H9 (cell line): Measurements from ENCODE around the gene REEP1. TPM values are rescaled to one million over a fixed set of nuclear protein-coding genes. Genes with fewer than 3 reads are reported as not detected.

Experiments
- DNase-seq: peaks from one replicate; pipeline ENCODE4 v3.0.0-alpha.2; 2017
- H2AFZ ChIP-seq: one replicate; pipeline ENCODE4 v1.6.1; 2013; ENCODE audit warnings: mild to moderate bottlenecking, low read length, control low read depth, moderate library complexity
- H2AK5ac ChIP-seq: 2 replicates; pipeline ENCODE4 v1.6.1; 2013; ENCODE audit warnings: low read length, control low read depth, mixed read lengths; ENCODE audit not compliant: insufficient read length
- H2BK120ac ChIP-seq: one replicate; pipeline ENCODE4 v1.6.1; 2013; ENCODE audit warnings: low read depth, mild to moderate bottlenecking, low read length, control low read depth, inconsistent platforms; ENCODE audit not compliant: poor library complexity, severe bottlenecking
- H2BK12ac ChIP-seq: 2 replicates; pipeline ENCODE4 v1.6.1; 2013; ENCODE audit warnings: low read length, control low read depth, mixed read lengths, low read depth; ENCODE audit not compliant: insufficient read length
- H2BK15ac ChIP-seq: 2 replicates; pipeline ENCODE4 v1.6.1; 2013; ENCODE audit warnings: low read depth, low read length, control low read depth
- H2BK20ac ChIP-seq: one replicate; pipeline ENCODE4 v1.6.1; 2013; ENCODE audit warnings: low read depth, mild to moderate bottlenecking, low read length, control low read depth, inconsistent platforms; ENCODE audit not compliant: poor library complexity, severe bottlenecking
- H2BK5ac ChIP-seq: 2 replicates; pipeline ENCODE4 v1.6.1; 2013; ENCODE audit warnings: low read length, control low read depth, mixed read lengths; ENCODE audit not compliant: insufficient read length
- H3K14ac ChIP-seq: 2 replicates; pipeline ENCODE4 v1.6.1; 2013; ENCODE audit warnings: low read length, control low read depth; ENCODE audit not compliant: insufficient read depth
- H3K18ac ChIP-seq: 2 replicates; pipeline ENCODE4 v1.6.1; 2013; ENCODE audit warnings: low read depth, mild to moderate bottlenecking, mixed read lengths, low read length, control low read depth; ENCODE audit not compliant: insufficient read length
- H3K23ac ChIP-seq: 2 replicates; pipeline ENCODE4 v1.6.1; 2013; ENCODE audit warnings: low read length, control low read depth, mixed read lengths, low read depth; ENCODE audit not compliant: insufficient read length
- H3K23me2 ChIP-seq: 2 replicates; pipeline ENCODE4 v1.6.1; 2013; ENCODE audit warnings: low read depth, mild to moderate bottlenecking, mixed read lengths, low read length, control low read depth; ENCODE audit not compliant: insufficient read length, poor library complexity, severe bottlenecking
- H3K27ac ChIP-seq: 2 replicates; pipeline ENCODE4 v1.5.1; 2013; ENCODE audit warnings: low read length, control low read depth, mixed read lengths, low read depth; ENCODE audit not compliant: insufficient read length
- H3K27me3 ChIP-seq: 2 replicates; pipeline ENCODE4 v1.6.1; 2013; ENCODE audit warnings: low read length, control low read depth, inconsistent platforms; ENCODE audit not compliant: insufficient read depth
- H3K4ac ChIP-seq: 2 replicates; pipeline ENCODE4 v1.6.1; 2013; ENCODE audit warnings: low read depth, mild to moderate bottlenecking, control low read depth, inconsistent platforms, low read length, moderate library complexity
- H3K4me1 ChIP-seq: 2 replicates; pipeline ENCODE4 v1.6.1; 2013; ENCODE audit warnings: low read length, control low read depth, inconsistent platforms; ENCODE audit not compliant: insufficient read depth
- H3K4me2 ChIP-seq: 2 replicates; pipeline ENCODE4 v1.6.1; 2013; ENCODE audit warnings: low read length, control low read depth, mixed read lengths; ENCODE audit not compliant: insufficient read length, insufficient read depth
- H3K56ac ChIP-seq: 2 replicates; pipeline ENCODE4 v1.6.1; 2013; ENCODE audit warnings: low read depth, mild to moderate bottlenecking, mixed read lengths, low read length, control low read depth; ENCODE audit not compliant: insufficient read length
- H3K79me1 ChIP-seq: 2 replicates; pipeline ENCODE4 v1.6.1; 2013; ENCODE audit warnings: low read depth, mild to moderate bottlenecking, moderate library complexity, low read length, control low read depth, inconsistent platforms; ENCODE audit not compliant: insufficient read depth, poor library complexity, severe bottlenecking
- H3K79me2 ChIP-seq: 2 replicates; pipeline ENCODE4 v1.6.1; 2013; ENCODE audit warnings: low read length, control low read depth, inconsistent platforms; ENCODE audit not compliant: insufficient read depth
- H3K9ac ChIP-seq: 2 replicates; pipeline ENCODE4 v1.6.1; 2013; ENCODE audit warnings: low read length, control low read depth, mixed read lengths; ENCODE audit not compliant: insufficient read length; ENCODE audit errors: extremely low read depth
- H3K9me3 ChIP-seq: one replicate; pipeline ENCODE4 v1.6.1; 2013; ENCODE audit warnings: low read depth, low read length, inconsistent platforms; ENCODE audit not compliant: control insufficient read depth
- H3T11ph ChIP-seq: one replicate; pipeline ENCODE4 v1.6.1; 2013; ENCODE audit warnings: mild to moderate bottlenecking, low read length, control low read depth, inconsistent platforms
- H4K20me1 ChIP-seq: one replicate; pipeline ENCODE4 v1.6.1; 2013; ENCODE audit not compliant: control insufficient read depth, insufficient read length, insufficient read depth
- H4K5ac ChIP-seq: 2 replicates; pipeline ENCODE4 v1.6.1; 2013; ENCODE audit warnings: low read depth, mild to moderate bottlenecking, mixed read lengths, low read length, control low read depth; ENCODE audit not compliant: insufficient read length
- H4K8ac ChIP-seq: replicated peaks from 2 replicates; pipeline ENCODE4 v1.6.1; 2013; ENCODE audit warnings: low read length, control low read depth, mixed read lengths, low read depth; ENCODE audit not compliant: insufficient read length
- H4K91ac ChIP-seq: 2 replicates; pipeline ENCODE4 v1.6.1; 2013; ENCODE audit warnings: low read depth, mild to moderate bottlenecking, moderate library complexity, mixed read lengths, low read length, control low read depth; ENCODE audit not compliant: insufficient read length
- H3K27ac Mint-ChIP-seq, 3 experiments: 2 replicates in 2 of 3; 3 replicates in 1 of 3; pipeline ENCODE4 v1.8.0; 2020 to 2021; ENCODE audit warnings: mixed read lengths in 3 of 3, mild to moderate bottlenecking in 1 of 3, moderate library complexity in 1 of 3
- H3K27me3 Mint-ChIP-seq: 2 replicates; pipeline ENCODE4 v1.8.0; 2021; ENCODE audit warnings: low read depth, mild to moderate bottlenecking, moderate library complexity, mixed read lengths
- H3K36me3 Mint-ChIP-seq, 3 experiments: 2 replicates in 2 of 3; 3 replicates in 1 of 3; pipeline ENCODE4 v1.8.0; 2020 to 2021; ENCODE audit warnings: low read depth in 3 of 3, mixed read lengths in 3 of 3; ENCODE audit not compliant: insufficient read depth in 1 of 3
- H3K4me1 Mint-ChIP-seq, 2 experiments: 2 replicates each; pipeline ENCODE4 v1.8.0; 2020; ENCODE audit warnings: mixed read lengths in 2 of 2
- H3K4me3 Mint-ChIP-seq, 2 experiments: 2 replicates in 1 of 2; 3 replicates in 1 of 2; pipeline ENCODE4 v1.8.0; 2020 to 2021; ENCODE audit warnings: mild to moderate bottlenecking in 2 of 2, mixed read lengths in 2 of 2, moderate library complexity in 1 of 2
- H3K9me3 Mint-ChIP-seq, 2 experiments: 2 replicates in 1 of 2; 3 replicates in 1 of 2; pipeline ENCODE4 v1.8.0; 2020; ENCODE audit warnings: mild to moderate bottlenecking in 2 of 2, mixed read lengths in 2 of 2, moderate library complexity in 1 of 2
- CTCF ChIP-seq: fragments of 200-600 bp; sonication (generic); conservative IDR thresholded peaks from 3 replicates; pipeline ENCODE4 v1.8.0; 2021; ENCODE audit warnings: antibody characterized with exemption, mild to moderate bottlenecking
- WGBS: extraction: QIAGEN DNeasy Blood & Tissue Kit; methylation state at CpG from one replicate; pipeline ENCODE4 v1.1.7; 2013; ENCODE audit warnings: missing lambda C conversion rate, low lambda C conversion rate, mixed read lengths; ENCODE audit not compliant: insufficient read length; ENCODE audit errors: extremely low coverage; 5-methylcytosine and 5-hydroxymethylcytosine counted together
- total RNA-seq: library from RNA; stranded (reverse); gene quantifications from 2 replicates; pipeline ENCODE4 v1.2.1, GENCODE V29; 2021

REEP1 gene
- total RNA-seq, 1 experiment from 2014 or later, result 1.3 TPM

GRCh38 chr2:86382108-86382507 lies 44.7 kb upstream of the REEP1 start:
- no peak overlapping the region for H3K56ac ChIP-seq
- no peaks in the 10 kb centered on the region for H3K79me1 ChIP-seq
- no peak overlapping the region for H2AFZ ChIP-seq
- DNase-seq, result no peak
- no peak overlapping the region for H3K23ac ChIP-seq
- H3K27me3 ChIP-seq, result no peaks in the 10 kb centered on the region
- H3K9me3 ChIP-seq, result no peaks in the 10 kb centered on the region
- no peaks in the 10 kb centered on the region for H3K23me2 ChIP-seq
- no peaks in the 10 kb centered on the region for H3K9me3 Mint-ChIP-seq
- no peak overlapping the region for H4K5ac ChIP-seq
- H4K20me1 ChIP-seq, result no peaks in the 10 kb centered on the region
- H3K27ac ChIP-seq, result no peak overlapping the region
- no peak overlapping the region for H2AK5ac ChIP-seq
- H3K18ac ChIP-seq, result no peak overlapping the region
- no peaks in the 10 kb centered on the region for H3K79me2 ChIP-seq
- H3K9ac ChIP-seq, result no peak overlapping the region
- no peak overlapping the region for H3K4me3 Mint-ChIP-seq
- H4K91ac ChIP-seq, result no peak overlapping the region
- no peak overlapping the region for H3K4ac ChIP-seq
- H2BK5ac ChIP-seq, result no peak overlapping the region
- TF ChIP-seq CTCF, result no peak
- H3K27me3 Mint-ChIP-seq, result peaks cover 6% of the 10 kb centered on the region
- H3K4me2 ChIP-seq, result no peak overlapping the region
- no peak overlapping the region for H3K14ac ChIP-seq
- no peaks in the 10 kb centered on the region for H3K4me1 ChIP-seq
- H3K27ac Mint-ChIP-seq, result no peak overlapping the region
- H2BK20ac ChIP-seq, result no peak overlapping the region
- H3K36me3 Mint-ChIP-seq, result no peaks in the 10 kb centered on the region
- whole genome bisulfite sequencing, result no CpG with 5 or more reads among the region's 2 CpGs
- no peak overlapping the region for H3T11ph ChIP-seq
- no peak overlapping the region for H2BK120ac ChIP-seq
- no peak overlapping the region for H4K8ac ChIP-seq
- no peak overlapping the region for H2BK15ac ChIP-seq
- H3K4me1 Mint-ChIP-seq, result no peaks in the 10 kb centered on the region
- no peak overlapping the region for H2BK12ac ChIP-seq
